ENCODE data around the gene OLFML2B.
A peak's percentile ranks its signal among the peaks of the same experiment; 100 is the strongest.

Gene OLFML2B

GRCh38 chr1:162056043-162056442, 32.4 kb upstream of the OLFML2B start (continued):
- peak; percentile 74 for TF ChIP-seq ZIC2 (tag by site-specific recombination; IDR thresholded peaks at IDR 0.05)
- no peak for TF ChIP-seq ZNF398 (tag by site-specific recombination; IDR thresholded peaks at IDR 0.05)
- peak; percentile 93 for TF ChIP-seq ZNF654 (tag by site-specific recombination; IDR thresholded peaks at IDR 0.05; ENCODE audit: low read depth)
- peak; percentile 51; the same call in 1 of the 2 replicates for TF ChIP-seq ZBTB8A (tag by site-specific recombination; IDR thresholded peaks at IDR 0.05)
- TF ChIP-seq ZNF596 (tag by site-specific recombination; IDR thresholded peaks at IDR 0.05) = no peak
- no peak for TF ChIP-seq KLF9 (tag by site-specific recombination; IDR thresholded peaks at IDR 0.05; ENCODE audit: low read depth)
- peak; percentile 66; the same call in 1 of the 2 replicates for TF ChIP-seq YY1 (tag by site-specific recombination; IDR thresholded peaks at IDR 0.05)
- TF ChIP-seq ZNF335 (tag by site-specific recombination; conservative IDR thresholded peaks at IDR 0.05) = peak; percentile 88
- TF ChIP-seq YY2 (tag by site-specific recombination; IDR thresholded peaks at IDR 0.05) = 0 out of 2 replicates have a peak, but pooled peaks have one; percentile 17
- no peak for TF ChIP-seq ZNF704 (tag by site-specific recombination; IDR thresholded peaks at IDR 0.05)
- peak; percentile 100 for TF ChIP-seq ZSCAN30 (tag by site-specific recombination; IDR thresholded peaks at IDR 0.05)
- peak; percentile 44; the same call in 1 of the 2 replicates for TF ChIP-seq ZNF10 (tag by site-specific recombination; IDR thresholded peaks at IDR 0.05)
- TF ChIP-seq ZEB2 (tag by site-specific recombination; IDR thresholded peaks at IDR 0.05) = 0 out of 2 replicates have a peak, but pooled peaks have one; percentile 16
- no peak for TF ChIP-seq ZNF280D (tag by site-specific recombination; IDR thresholded peaks at IDR 0.05)
- no peak for TF ChIP-seq GFI1B (tag by site-specific recombination; IDR thresholded peaks at IDR 0.05)
- no peak for TF ChIP-seq ZNF174 (tag by site-specific recombination; IDR thresholded peaks at IDR 0.05)
- no peak for TF ChIP-seq ZNF175 (tag by site-specific recombination; IDR thresholded peaks at IDR 0.05)
- no peak for TF ChIP-seq ZNF292 (tag by site-specific recombination; IDR thresholded peaks at IDR 0.05; ENCODE audit: borderline replicate concordance, low read depth)
- TF ChIP-seq ZNF501 (tag by site-specific recombination; IDR thresholded peaks at IDR 0.05) = 0 out of 2 replicates have a peak, but pooled peaks have one; percentile 28
- TF ChIP-seq ZNF211 (tag by site-specific recombination; IDR thresholded peaks at IDR 0.05; ENCODE audit: low read depth) = no peak
- TF ChIP-seq PRDM1 (tag by site-specific recombination; IDR thresholded peaks at IDR 0.05) = no peak

- POLR2A ChIA-PET = no interaction called here
- no peaks in the 10 kb centered on the region for H3K36me3 ChIP-seq (ENCODE audit: control insufficient read depth in 2 of 2, insufficient read depth in 1 of 2, low read length in 2 of 2)
- no peak overlapping the region for H3K27ac ChIP-seq (ENCODE audit: extremely low read depth, low read depth, low read length)
- H3K4me1 ChIP-seq (ENCODE audit: control insufficient read depth, insufficient read depth, low read length) = no peaks in the 10 kb centered on the region
- H3K9me3 ChIP-seq (ENCODE audit: control insufficient read depth, insufficient read depth, low read depth, low read length) = no peaks in the 10 kb centered on the region
- CTCF ChIA-PET = interaction anchor here (1.6 to 2.0 kb wide), 2 partner anchors 211 to 335 kb away, joined by 3 to 27 read pairs; no protein-coding TSS in a partner anchor
- no peak overlapping the region for H3K4me3 ChIP-seq (ENCODE audit: low read depth, low read length)
- no peak for TF ChIP-seq ZNF423 (tag by site-specific recombination; IDR thresholded peaks at IDR 0.05)
- TF ChIP-seq ELK4 (IDR thresholded peaks at IDR 0.05; ENCODE audit: borderline replicate concordance, low read depth, low read length) = no peak
- TF ChIP-seq ZXDB (tag by site-specific recombination; IDR thresholded peaks at IDR 0.05) = no peak
- TF ChIP-seq ZNF174 (tag by site-specific recombination; IDR thresholded peaks at IDR 0.05) = no peak
- no peak for TF ChIP-seq ZNF140 (tag by site-specific recombination; IDR thresholded peaks at IDR 0.05)
- TF ChIP-seq GLIS1 (tag by site-specific recombination; IDR thresholded peaks at IDR 0.05) = peak; percentile 78
- TF ChIP-seq ZNF600 (tag by site-specific recombination; IDR thresholded peaks at IDR 0.05) = 0 out of 2 replicates have a peak, but pooled peaks have one; percentile 26
- no peak for TF ChIP-seq REPIN1 (tag by site-specific recombination; IDR thresholded peaks at IDR 0.05; ENCODE audit: low read depth)
- TF ChIP-seq ZBTB11 (tag by site-specific recombination; conservative IDR thresholded peaks at IDR 0.05; ENCODE audit: low read depth) = no peak
These were observed 31.4 kb upstream of the OLFML2B start for GRCh38 chr1:162055062-162055461.

Measured in HEK293 (cell line).